GM12878 (cell line): ENCODE results near the gene HECTD4. TPM values are rescaled to one million over a fixed set of nuclear protein-coding genes. Genes with fewer than 3 reads are reported as not detected.

Source experiments
- ATAC-seq: fragments of 200-7000 bp; cut with Tn5 transposase; 3 replicates; pipeline ENCODE4 v1.9.1; 2020; ENCODE audit warnings: mild to moderate bottlenecking, moderate library complexity
- BruUV-seq: library from RNA; stranded (reverse); fragments of 400-500 nt; replicated peaks from 2 replicates; lab custom pipeline; 2021; lab: Mats Ljungman, UMichigan
- CTCF ChIA-PET: fragments of 300-600 bp; sonication (Branson Sonifier 250); formaldehyde crosslinking; extraction: SDS; loops from one replicate; lab custom pipeline; 2021; ENCODE audit warnings: inconsistent platforms; lab: Yijun Ruan, JAX
- POLR2A ChIA-PET: fragments of 350-600 bp; formaldehyde crosslinking; extraction: SDS; loops from one replicate; lab custom pipeline; 2021; ENCODE audit warnings: inconsistent platforms; lab: Charles Lee
- RAD21 ChIA-PET: fragments of 300-600 bp; sonication (Branson Sonifier 250); formaldehyde crosslinking; loops from one replicate; lab custom pipeline; 2023; ENCODE audit warnings: antibody characterized with exemption; ENCODE audit not compliant: unreplicated experiment; lab: Charles Lee
- SMC1A ChIA-PET: fragments of 300-600 bp; sonication (Branson Sonifier 250); formaldehyde crosslinking; loops from one replicate; lab custom pipeline; 2023; ENCODE audit not compliant: unreplicated experiment, uncharacterized antibody; lab: Charles Lee
- DNase-seq: peaks from one replicate; pipeline ENCODE4 v3.0.0-alpha.2; 2011; ENCODE audit warnings: low read depth, low spot score
- FAIRE-seq: peaks from 3 replicates; lab custom pipeline; 2011; peaks lifted over from hg19 to GRCh38; lab: Jason Lieb, UNC
- H2AFZ ChIP-seq: 2 replicates; pipeline ENCODE4 v1.6.0; 2011; ENCODE audit warnings: low read depth, low read length, control low read depth; ENCODE audit not compliant: control insufficient read depth
- H3K27ac ChIP-seq: 2 replicates; pipeline ENCODE4 v1.5.1; 2011; ENCODE audit warnings: control low read depth; ENCODE audit not compliant: control insufficient read depth, insufficient read depth
- H3K27me3 ChIP-seq, 2 experiments: replicated peaks in 1 of 2; 2 replicates each; pipeline versions ENCODE4 v1.6.0 to v1.6.1; 2011; ENCODE audit warnings: low read length in 1 of 2; ENCODE audit not compliant: control insufficient read depth in 2 of 2, insufficient read depth in 2 of 2
- H3K36me3 ChIP-seq, 2 experiments: 2 replicates each; pipeline ENCODE4 v1.5.1; 2011; ENCODE audit warnings: low read length in 1 of 2; ENCODE audit not compliant: control insufficient read depth in 2 of 2, insufficient read depth in 2 of 2
- H3K4me1 ChIP-seq: 2 replicates; pipeline ENCODE4 v1.6.1; 2011; ENCODE audit warnings: mild to moderate bottlenecking, low read length, moderate library complexity, mixed read lengths; ENCODE audit not compliant: control insufficient read depth, insufficient read depth
- H3K4me2 ChIP-seq: 2 replicates; pipeline ENCODE4 v1.6.0; 2011; ENCODE audit warnings: control low read depth; ENCODE audit not compliant: control insufficient read depth, insufficient read depth
- H3K4me3 ChIP-seq: fragments of 200-600 bp; sonication (generic); 2 replicates; pipeline ENCODE4 v1.5.1; 2016
- H3K79me2 ChIP-seq: 2 replicates; pipeline ENCODE4 v1.6.0; 2011; ENCODE audit warnings: low read length; ENCODE audit not compliant: control insufficient read depth, insufficient read depth
- H3K9ac ChIP-seq: 2 replicates; pipeline ENCODE4 v1.8.0; 2011; ENCODE audit warnings: low read length, control low read depth, mixed read lengths; ENCODE audit not compliant: control insufficient read depth, insufficient read depth
- H3K9me3 ChIP-seq: replicated peaks from 3 replicates; pipeline ENCODE4 v1.5.1; 2011; ENCODE audit warnings: mild to moderate bottlenecking, low read length; ENCODE audit not compliant: control insufficient read depth, insufficient read depth
- H4K20me1 ChIP-seq: 2 replicates; pipeline ENCODE4 v1.6.0; 2011; ENCODE audit not compliant: control insufficient read depth, insufficient read depth
- ATF3 ChIP-seq: IDR thresholded peaks from 2 replicates; pipeline ENCODE4 v1.6.1; 2011; ENCODE audit warnings: low read depth, mild to moderate bottlenecking, low read length, moderate library complexity, borderline replicate concordance; ENCODE audit errors: extremely low read depth
- BACH1 ChIP-seq: fragments of 450-650 bp; IDR thresholded peaks from 2 replicates; pipeline ENCODE4 v1.6.1; 2017; ENCODE audit warnings: mild to moderate bottlenecking, borderline replicate concordance
- BCL11A ChIP-seq: IDR thresholded peaks from 2 replicates; pipeline ENCODE4 v1.6.1; 2011; ENCODE audit warnings: low read depth, low read length
- BRCA1 ChIP-seq: IDR thresholded peaks from 2 replicates; pipeline ENCODE4 v1.6.1; 2011; ENCODE audit warnings: low read depth, low read length, improper control_type of control experiment
- CEBPB ChIP-seq, 2 experiments: fragments of 150-350 bp in 1 of 2; IDR thresholded peaks; 2 replicates each; pipeline ENCODE4 v1.6.1; 2012 to 2014; ENCODE audit warnings: low read depth in 2 of 2, low read length in 2 of 2, borderline replicate concordance in 1 of 2, inconsistent platforms in 1 of 2
- GATAD2B ChIP-seq: fragments of 450-650 bp; conservative IDR thresholded peaks from 2 replicates; pipeline ENCODE4 v1.6.1; 2017; ENCODE audit warnings: low read depth, mild to moderate bottlenecking, moderate library complexity
- KDM1A ChIP-seq: fragments of 200-600 bp; sonication (generic); IDR thresholded peaks from 2 replicates; pipeline ENCODE4 v1.6.1; 2016; ENCODE audit warnings: borderline replicate concordance
- LARP7 ChIP-seq: fragments of 450-650 bp; IDR thresholded peaks from 2 replicates; pipeline ENCODE4 v1.6.1; 2017; ENCODE audit warnings: mild to moderate bottlenecking
- MTA3 ChIP-seq: IDR thresholded peaks from 2 replicates; pipeline ENCODE4 v1.6.1; 2012; ENCODE audit warnings: low read length, inconsistent platforms, borderline replicate concordance
- PML ChIP-seq: IDR thresholded peaks from 2 replicates; pipeline ENCODE4 v1.6.1; 2012; ENCODE audit warnings: low read length, inconsistent platforms
- SREBF1 ChIP-seq: IDR thresholded peaks from 2 replicates; pipeline ENCODE4 v1.6.1; 2012; ENCODE audit warnings: mild to moderate bottlenecking, low read length
- TAF1 ChIP-seq: IDR thresholded peaks from 2 replicates; pipeline ENCODE4 v1.6.1; 2011; ENCODE audit warnings: mild to moderate bottlenecking, low read depth, low read length, borderline replicate concordance
- WRNIP1 ChIP-seq: IDR thresholded peaks from 2 replicates; pipeline ENCODE4 v1.6.1; 2011; ENCODE audit warnings: low read depth, low read length, improper control_type of control experiment, borderline replicate concordance
- WGBS: methylation state at CpG from one replicate; pipeline ENCODE4 v1.1.6; 2016; ENCODE audit warnings: low lambda C conversion rate; ENCODE audit not compliant: insufficient replicate concordance, insufficient coverage; ENCODE audit errors: missing lambda C conversion rate; 5-methylcytosine and 5-hydroxymethylcytosine counted together
- in situ Hi-C: fragments of 300-500 bp; cut with MboI; formaldehyde crosslinking; loops from 9 replicates; pipeline ENCODE4 v1.14.3; 2018; ENCODE audit warnings: mixed read lengths
- intact Hi-C: fragments of 100-400 bp; cut with micrococcal nuclease; formaldehyde crosslinking; loops from one replicate; pipeline ENCODE4 v1.14.2; 2022; ENCODE audit not compliant: unreplicated experiment
- polyA plus RNA-seq, 11 experiments: library from polyadenylated mRNA; depleted of rRNA in 4 of 11; unstranded in 6 of 11; stranded (reverse) in 5 of 11; fragments of >200 nt; fragmentation: Nextera tagmentation in 4 of 11; fragmentation: Illumina TruSeq in 1 of 11; extraction: Ambion mirVana in 4 of 11; extraction: Trizol in 1 of 11; gene quantifications; 1 replicate in 1 of 11; 2 replicates in 10 of 11; pipeline versions ENCODE4 v1.2.1 to v1.2.3, GENCODE V29; 2011 to 2016; ENCODE audit warnings: inconsistent platforms in 2 of 11, missing spikeins in 2 of 11, low read depth in 1 of 11
- total RNA-seq, 4 experiments: library from RNA; depleted of rRNA in 3 of 4; stranded (reverse); fragments of >200 nt in 3 of 4; fragmentation: Illumina TruSeq in 1 of 4; extraction: Trizol in 1 of 4; gene quantifications; 2 replicates each; pipeline versions ENCODE4 v1.2.1 to v1.2.3, GENCODE V29; 2013 to 2021
- TF ChIP-seq, protein P1 (sequence below): fragments of 150-350 bp; IDR thresholded peaks from 2 replicates; pipeline ENCODE4 v1.6.1; 2016; ENCODE audit warnings: low read depth, low read length
- TF ChIP-seq, protein P2 (sequence below): IDR thresholded peaks from 2 replicates; pipeline ENCODE4 v1.6.1; 2012; ENCODE audit warnings: low read length, inconsistent platforms

HECTD4 gene
- total and polyA plus RNA-seq, 10 of the 15 experiments (the other 5 are each of a cell fraction or from before 2014, with no cell fraction given): 5.8 to 43.9 (median 17.9) TPM

- TF ChIP-seq, protein P1, sequence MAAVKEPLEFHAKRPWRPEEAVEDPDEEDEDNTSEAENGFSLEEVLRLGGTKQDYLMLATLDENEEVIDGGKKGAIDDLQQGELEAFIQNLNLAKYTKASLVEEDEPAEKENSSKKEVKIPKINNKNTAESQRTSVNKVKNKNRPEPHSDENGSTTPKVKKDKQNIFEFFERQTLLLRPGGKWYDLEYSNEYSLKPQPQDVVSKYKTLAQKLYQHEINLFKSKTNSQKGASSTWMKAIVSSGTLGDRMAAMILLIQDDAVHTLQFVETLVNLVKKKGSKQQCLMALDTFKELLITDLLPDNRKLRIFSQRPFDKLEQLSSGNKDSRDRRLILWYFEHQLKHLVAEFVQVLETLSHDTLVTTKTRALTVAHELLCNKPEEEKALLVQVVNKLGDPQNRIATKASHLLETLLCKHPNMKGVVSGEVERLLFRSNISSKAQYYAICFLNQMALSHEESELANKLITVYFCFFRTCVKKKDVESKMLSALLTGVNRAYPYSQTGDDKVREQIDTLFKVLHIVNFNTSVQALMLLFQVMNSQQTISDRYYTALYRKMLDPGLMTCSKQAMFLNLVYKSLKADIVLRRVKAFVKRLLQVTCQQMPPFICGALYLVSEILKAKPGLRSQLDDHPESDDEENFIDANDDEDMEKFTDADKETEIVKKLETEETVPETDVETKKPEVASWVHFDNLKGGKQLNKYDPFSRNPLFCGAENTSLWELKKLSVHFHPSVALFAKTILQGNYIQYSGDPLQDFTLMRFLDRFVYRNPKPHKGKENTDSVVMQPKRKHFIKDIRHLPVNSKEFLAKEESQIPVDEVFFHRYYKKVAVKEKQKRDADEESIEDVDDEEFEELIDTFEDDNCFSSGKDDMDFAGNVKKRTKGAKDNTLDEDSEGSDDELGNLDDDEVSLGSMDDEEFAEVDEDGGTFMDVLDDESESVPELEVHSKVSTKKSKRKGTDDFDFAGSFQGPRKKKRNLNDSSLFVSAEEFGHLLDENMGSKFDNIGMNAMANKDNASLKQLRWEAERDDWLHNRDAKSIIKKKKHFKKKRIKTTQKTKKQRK: no peak
Observed at GRCh38 chr12:112122823-112123690, 259.2 kb downstream of the HECTD4 start (continued).

DNA sequence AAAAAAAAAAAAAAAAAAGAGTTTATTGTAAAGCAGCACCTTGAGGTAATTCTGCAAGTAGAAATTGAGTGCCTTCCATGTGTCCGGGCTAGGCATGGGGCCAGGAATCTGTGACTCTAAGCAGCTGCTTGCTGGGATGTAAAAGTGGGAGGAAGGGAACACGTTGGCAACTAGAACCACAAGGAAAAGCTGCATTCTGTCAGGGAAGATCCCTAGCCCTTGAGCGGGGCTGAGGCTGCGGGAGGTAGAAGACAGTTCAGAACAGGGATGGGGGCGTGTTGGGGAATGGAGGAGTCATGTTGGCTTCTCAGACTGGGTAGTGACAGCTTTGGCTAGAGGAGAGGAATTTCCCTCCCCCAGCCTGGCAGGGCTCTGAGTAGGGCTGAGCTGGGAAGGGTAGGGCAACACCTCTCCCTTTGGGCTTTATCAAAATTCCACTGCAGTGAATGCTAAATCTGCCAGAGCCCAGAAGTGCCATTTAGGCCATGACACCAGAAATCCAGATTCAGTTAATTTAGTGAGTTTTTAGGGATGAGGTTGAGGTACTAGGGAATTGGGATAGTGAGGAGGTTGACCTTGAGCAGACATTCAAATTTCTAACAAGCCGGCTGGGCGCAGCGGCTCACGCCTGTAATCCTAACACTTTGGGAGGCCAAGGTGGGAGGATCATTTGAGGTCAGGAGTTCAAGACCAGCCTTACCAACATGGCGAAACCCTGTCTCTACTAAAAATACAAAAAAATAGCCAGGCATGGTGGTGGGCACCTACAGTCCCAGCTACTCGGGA is 260.3 kb downstream of the HECTD4 start:
- ChIA-PET CTCF (interaction anchor here (0.9 kb wide), 1 partner anchor 10 kb away, joined by 4 read pairs; no protein-coding TSS in a partner anchor), RAD21 (interaction anchor here (1.4 kb wide), 1 partner anchor 13 kb away, joined by 4 read pairs; the partner anchor contains the start of gene NAA25), SMC1A (interaction anchor here (1.1 to 6.6 kb wide), 4 partner anchors 10 to 24 kb away, joined by 3 to 72 read pairs (median 4); partner anchors contain the start of gene NAA25), POLR2A (interaction anchor here (0.7 to 11.5 kb wide), 3 partner anchors 11 to 125 kb away, joined by 3 to 161 read pairs (median 3); partner anchors contain the start of gene NAA25)
- H3K79me2 ChIP-seq: peaks cover 17% of the 10 kb centered on the region
- H3K4me2 ChIP-seq: no peak overlapping the region
- DNase-seq (no peak), ATAC-seq (no peak), FAIRE-seq (no peak)
- H3K4me3 ChIP-seq: no peak overlapping the region
- 70% methylated on average over 11 of the region's 11 CpGs for WGBS
- no peak overlapping the region for H2AFZ ChIP-seq
- in situ Hi-C loops (no loop called here), intact Hi-C loops (no loop called here)
- H3K27ac ChIP-seq: no peak overlapping the region
- no peaks in the 10 kb centered on the region for H3K27me3 ChIP-seq
- no peaks in the 10 kb centered on the region for H3K36me3 ChIP-seq
- H3K4me1 ChIP-seq: peaks cover 6% of the 10 kb centered on the region; the same call in 1 of the 2 replicates
- BruUV-seq: no TSS peak
- H4K20me1 ChIP-seq: no peaks in the 10 kb centered on the region
- no peaks in the 10 kb centered on the region for H3K9me3 ChIP-seq
- no peak overlapping the region for H3K9ac ChIP-seq
- TF ChIP-seq CEBPB (IDR thresholded peaks at IDR 0.05; ENCODE audit: borderline replicate concordance in 1 of 2, low read depth in 2 of 2, low read length in 2 of 2) (no peak), BACH1 (no peak), KDM1A (no peak), SREBF1 (no peak), MTA3 (no peak), ATF3 (no peak), BRCA1 (no peak), PML (no peak), TAF1 (no peak), WRNIP1 (no peak), LARP7 (no peak), BCL11A (no peak), GATAD2B (no peak)
- TF ChIP-seq, protein P2, sequence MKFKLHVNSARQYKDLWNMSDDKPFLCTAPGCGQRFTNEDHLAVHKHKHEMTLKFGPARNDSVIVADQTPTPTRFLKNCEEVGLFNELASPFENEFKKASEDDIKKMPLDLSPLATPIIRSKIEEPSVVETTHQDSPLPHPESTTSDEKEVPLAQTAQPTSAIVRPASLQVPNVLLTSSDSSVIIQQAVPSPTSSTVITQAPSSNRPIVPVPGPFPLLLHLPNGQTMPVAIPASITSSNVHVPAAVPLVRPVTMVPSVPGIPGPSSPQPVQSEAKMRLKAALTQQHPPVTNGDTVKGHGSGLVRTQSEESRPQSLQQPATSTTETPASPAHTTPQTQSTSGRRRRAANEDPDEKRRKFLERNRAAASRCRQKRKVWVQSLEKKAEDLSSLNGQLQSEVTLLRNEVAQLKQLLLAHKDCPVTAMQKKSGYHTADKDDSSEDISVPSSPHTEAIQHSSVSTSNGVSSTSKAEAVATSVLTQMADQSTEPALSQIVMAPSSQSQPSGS: no peak
